ENCODE results near the gene PPP6C. TPM values are rescaled to one million over a fixed set of nuclear protein-coding genes. Genes with fewer than 3 reads are reported as not detected.
"Not testable (repeated sequence)": the region's sequence is repeated elsewhere in the genome, so short reads cannot be mapped to it uniquely, and the experiment has no call there.

PPP6C gene
- polyA plus RNA-seq, 2 donors, result 17.2 to 22.7 TPM

DNA sequence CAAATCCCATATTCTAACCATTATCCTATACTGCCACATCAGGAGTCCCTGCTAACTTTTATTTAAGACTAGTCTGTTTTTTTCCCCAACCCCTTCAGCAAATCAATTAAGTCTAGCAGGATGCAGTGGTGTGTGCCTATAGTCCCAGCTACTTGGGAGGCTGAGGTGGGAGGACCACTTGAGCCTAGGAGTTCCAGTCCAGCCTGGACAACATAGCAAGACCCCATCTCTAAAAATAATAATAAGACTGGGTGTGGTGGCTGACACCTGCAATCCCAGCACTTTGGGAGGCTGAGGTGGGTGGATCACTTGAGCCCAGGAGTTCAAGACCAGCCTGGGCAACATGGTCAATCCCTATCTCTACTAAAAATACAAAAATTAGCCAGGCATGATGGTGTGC, 35.3 kb upstream of the PPP6C start:
- not testable (repeated sequence) for H3K27me3 ChIP-seq (ENCODE audit: control insufficient read depth in 1 of 2, insufficient read depth in 2 of 2, low read length in 2 of 2); H3K4me1 ChIP-seq (ENCODE audit: control insufficient read depth in 2 of 2, insufficient read depth in 2 of 2, low read length in 1 of 2); H3K27ac ChIP-seq (ENCODE audit: low read depth in 2 of 2, low read length in 1 of 2); H3K4me3 ChIP-seq (ENCODE audit: low read depth in 1 of 2, low read length in 2 of 2); H3K9me3 ChIP-seq (ENCODE audit: control insufficient read depth in 2 of 2, insufficient read depth in 1 of 2, low read depth in 1 of 2, low read length in 1 of 2); H3K36me3 ChIP-seq (ENCODE audit: control insufficient read depth in 2 of 2, insufficient read depth in 2 of 2, low read length in 1 of 2)

DNA sequence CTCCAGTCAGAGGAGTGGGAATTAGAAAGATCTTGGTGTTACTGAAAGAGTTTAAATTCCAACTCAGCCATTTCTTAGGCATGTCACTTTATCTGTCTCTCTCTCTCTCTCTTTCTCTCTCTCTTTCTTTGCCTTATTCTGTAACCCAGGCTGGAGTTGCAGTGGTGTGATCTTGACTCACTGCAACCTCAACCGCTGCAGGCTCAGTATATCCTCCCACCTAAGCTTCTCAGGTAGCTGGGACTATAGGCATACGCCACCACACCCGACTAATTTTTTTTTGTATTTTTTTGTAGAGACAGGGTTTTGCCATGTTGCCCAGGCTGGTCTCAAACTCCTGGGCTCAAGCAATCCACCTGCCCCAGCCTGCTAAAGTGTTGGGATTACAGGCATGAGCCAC, 29.0 kb upstream of the PPP6C start:
- H3K4me1 ChIP-seq (ENCODE audit: control insufficient read depth in 2 of 2, insufficient read depth in 2 of 2, low read length in 1 of 2), result no peaks in the 10 kb centered on the region
- WGBS, 2 donors, result 88 to 90% methylated on average over 3 of the region's 3 CpGs
- no peaks in the 10 kb centered on the region for H3K27me3 ChIP-seq (ENCODE audit: control insufficient read depth in 1 of 2, insufficient read depth in 2 of 2, low read length in 2 of 2)
- no peak overlapping the region for H3K27ac ChIP-seq (ENCODE audit: low read depth in 2 of 2, low read length in 1 of 2)
- no peaks in the 10 kb centered on the region for H3K9me3 ChIP-seq (ENCODE audit: control insufficient read depth in 2 of 2, insufficient read depth in 1 of 2, low read depth in 1 of 2, low read length in 1 of 2)
- no peak overlapping the region for H3K4me3 ChIP-seq (ENCODE audit: low read depth in 1 of 2, low read length in 2 of 2)
- peaks cover 0 to 2% of the 10 kb centered on the region in 2 donors for H3K36me3 ChIP-seq (ENCODE audit: control insufficient read depth in 2 of 2, insufficient read depth in 2 of 2, low read length in 1 of 2)

- H3K4me3 ChIP-seq (ENCODE audit: low read depth in 1 of 2, low read length in 2 of 2), result no peak overlapping the region
- H3K4me1 ChIP-seq (ENCODE audit: control insufficient read depth in 2 of 2, insufficient read depth in 2 of 2, low read length in 1 of 2), result no peaks in the 10 kb centered on the region
- no peak overlapping the region for H3K27ac ChIP-seq (ENCODE audit: low read depth in 2 of 2, low read length in 1 of 2)
- peaks cover 0 to 4% of the 10 kb centered on the region in 2 donors for H3K36me3 ChIP-seq (ENCODE audit: control insufficient read depth in 2 of 2, insufficient read depth in 2 of 2, low read length in 1 of 2)
- 88 to 90% methylated on average over 5 of the region's 5 CpGs for WGBS, 2 donors
- no peaks in the 10 kb centered on the region for H3K9me3 ChIP-seq (ENCODE audit: control insufficient read depth in 2 of 2, insufficient read depth in 1 of 2, low read depth in 1 of 2, low read length in 1 of 2)
- no peaks in the 10 kb centered on the region for H3K27me3 ChIP-seq (ENCODE audit: control insufficient read depth in 1 of 2, insufficient read depth in 2 of 2, low read length in 2 of 2)
Measured at GRCh38 chr9:125214186-125214585, 24.6 kb upstream of the PPP6C start.

DNA sequence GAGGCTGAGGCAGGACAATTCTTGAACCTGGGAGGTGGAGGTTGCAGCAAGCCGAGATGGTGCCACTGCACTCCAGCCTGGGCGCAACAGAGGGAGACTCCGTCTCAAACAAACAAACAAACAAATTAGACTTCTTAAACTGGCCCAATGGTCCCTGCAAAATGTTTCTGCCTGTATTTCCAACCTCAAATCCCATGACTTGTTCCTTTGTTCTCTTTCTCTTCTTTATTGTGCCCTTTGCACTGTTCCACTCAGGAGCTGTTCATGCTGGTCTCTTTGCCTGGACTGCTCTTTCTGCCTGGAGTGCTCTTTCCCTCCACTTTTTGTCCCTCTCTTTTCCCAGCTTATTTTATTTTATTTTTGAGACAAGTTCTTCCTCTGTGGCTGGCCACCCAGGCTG, 14.9 kb upstream of the PPP6C start:
- Histone ChIP-seq H3K9me3 (ENCODE audit: control insufficient read depth in 2 of 2, insufficient read depth in 1 of 2, low read depth in 1 of 2, low read length in 1 of 2) (no peaks in the 10 kb centered on the region), H3K4me1 (ENCODE audit: control insufficient read depth in 2 of 2, insufficient read depth in 2 of 2, low read length in 1 of 2) (no peaks in the 10 kb centered on the region), H3K4me3 (ENCODE audit: low read depth in 1 of 2, low read length in 2 of 2) (no peak overlapping the region), H3K27ac (ENCODE audit: low read depth in 2 of 2, low read length in 1 of 2) (no peak overlapping the region), H3K27me3 (ENCODE audit: control insufficient read depth in 1 of 2, insufficient read depth in 2 of 2, low read length in 2 of 2) (no peaks in the 10 kb centered on the region), H3K36me3 (ENCODE audit: control insufficient read depth in 2 of 2, insufficient read depth in 2 of 2, low read length in 1 of 2) (peaks cover under 1 to 3% of the 10 kb centered on the region in 2 donors)
- WGBS, 2 donors, result 92 to 97% methylated on average over 3 of the region's 3 CpGs

- Histone ChIP-seq H3K4me3 (ENCODE audit: low read depth in 1 of 2, low read length in 2 of 2) (no peak overlapping the region), H3K36me3 (ENCODE audit: control insufficient read depth in 2 of 2, insufficient read depth in 2 of 2, low read length in 1 of 2) (peaks cover 0 to 3% of the 10 kb centered on the region in 2 donors), H3K4me1 (ENCODE audit: control insufficient read depth in 2 of 2, insufficient read depth in 2 of 2, low read length in 1 of 2) (no peaks in the 10 kb centered on the region), H3K27ac (ENCODE audit: low read depth in 2 of 2, low read length in 1 of 2) (no peak overlapping the region), H3K27me3 (ENCODE audit: control insufficient read depth in 1 of 2, insufficient read depth in 2 of 2, low read length in 2 of 2) (no peaks in the 10 kb centered on the region), H3K9me3 (ENCODE audit: control insufficient read depth in 2 of 2, insufficient read depth in 1 of 2, low read depth in 1 of 2, low read length in 1 of 2) (no peaks in the 10 kb centered on the region)
- 84% methylated on average over 1 of the region's 1 CpG for WGBS, 2 donors
Measured at GRCh38 chr9:125202846-125203618, 13.4 kb upstream of the PPP6C start.

- Histone ChIP-seq H3K4me3 (ENCODE audit: low read depth in 1 of 2, low read length in 2 of 2) (peak within 1 kb of the TSS; percentile 64 to 90), H3K27me3 (ENCODE audit: control insufficient read depth in 1 of 2, insufficient read depth in 2 of 2, low read length in 2 of 2) (no peaks in the 10 kb centered on the region), H3K9me3 (ENCODE audit: control insufficient read depth in 2 of 2, insufficient read depth in 1 of 2, low read depth in 1 of 2, low read length in 1 of 2) (no peaks in the 10 kb centered on the region), H3K27ac (ENCODE audit: low read depth in 2 of 2, low read length in 1 of 2) (peak within 1 kb of the TSS; percentile 94 to 95), H3K36me3 (ENCODE audit: control insufficient read depth in 2 of 2, insufficient read depth in 2 of 2, low read length in 1 of 2) (no peaks in the 10 kb centered on the region), H3K4me1 (ENCODE audit: control insufficient read depth in 2 of 2, insufficient read depth in 2 of 2, low read length in 1 of 2) (no peaks in the 10 kb centered on the region)
- WGBS, 2 donors, result 0 to 1% methylated on average over 43 to 51 of the region's 51 CpGs
Measured at GRCh38 chr9:125200216-125201047, 10.8 kb upstream of the PPP6C start, which contains the start of gene RABEPK. RABEPK (plus strand) TSS chr9:125200542; CDS start chr9:125203014, 2,472 bp downstream.

- not testable (repeated sequence) for H3K27ac ChIP-seq (ENCODE audit: low read depth in 2 of 2, low read length in 1 of 2)
Measured at GRCh38 chr9:125195591-125195990, 6.0 kb upstream of the PPP6C start.

GRCh38 chr9:125194466-125194865, 4.9 kb upstream of the PPP6C start:
- H3K4me1 ChIP-seq (ENCODE audit: control insufficient read depth in 2 of 2, insufficient read depth in 2 of 2, low read length in 1 of 2); H3K27me3 ChIP-seq (ENCODE audit: control insufficient read depth in 1 of 2, insufficient read depth in 2 of 2, low read length in 2 of 2); H3K9me3 ChIP-seq (ENCODE audit: control insufficient read depth in 2 of 2, insufficient read depth in 1 of 2, low read depth in 1 of 2, low read length in 1 of 2); H3K27ac ChIP-seq (ENCODE audit: low read depth in 2 of 2, low read length in 1 of 2); H3K36me3 ChIP-seq (ENCODE audit: control insufficient read depth in 2 of 2, insufficient read depth in 2 of 2, low read length in 1 of 2); H3K4me3 ChIP-seq (ENCODE audit: low read depth in 1 of 2, low read length in 2 of 2): not testable (repeated sequence)
- WGBS, 2 donors, result 91 to 94% methylated on average over 5 of the region's 5 CpGs

More at GRCh38 chr9:125195591-125195990, 6.0 kb upstream of the PPP6C start:
- H3K9me3 ChIP-seq (ENCODE audit: control insufficient read depth in 2 of 2, insufficient read depth in 1 of 2, low read depth in 1 of 2, low read length in 1 of 2); H3K36me3 ChIP-seq (ENCODE audit: control insufficient read depth in 2 of 2, insufficient read depth in 2 of 2, low read length in 1 of 2); H3K27me3 ChIP-seq (ENCODE audit: control insufficient read depth in 1 of 2, insufficient read depth in 2 of 2, low read length in 2 of 2); H3K4me3 ChIP-seq (ENCODE audit: low read depth in 1 of 2, low read length in 2 of 2); H3K4me1 ChIP-seq (ENCODE audit: control insufficient read depth in 2 of 2, insufficient read depth in 2 of 2, low read length in 1 of 2): not testable (repeated sequence)
- 67% methylated on average over 1 of the region's 1 CpG; no CpG with 5 or more reads in 1 of the 2 donors for WGBS, 2 donors

- H3K9me3 ChIP-seq (ENCODE audit: control insufficient read depth in 2 of 2, insufficient read depth in 1 of 2, low read depth in 1 of 2, low read length in 1 of 2), result no peaks in the 10 kb centered on the region
- peaks cover 0 to 9% of the 10 kb centered on the region in 2 donors for H3K4me1 ChIP-seq (ENCODE audit: control insufficient read depth in 2 of 2, insufficient read depth in 2 of 2, low read length in 1 of 2)
- H3K36me3 ChIP-seq (ENCODE audit: control insufficient read depth in 2 of 2, insufficient read depth in 2 of 2, low read length in 1 of 2), result no peaks in the 10 kb centered on the region
- H3K4me3 ChIP-seq (ENCODE audit: low read depth in 1 of 2, low read length in 2 of 2), result peak overlapping the region; percentile 96 to 100
- H3K27ac ChIP-seq (ENCODE audit: low read depth in 2 of 2, low read length in 1 of 2), result peak overlapping the region; percentile 95 to 98
- WGBS, 2 donors, result 48 to 51% methylated on average over 14 of the region's 14 CpGs
- no peaks in the 10 kb centered on the region for H3K27me3 ChIP-seq (ENCODE audit: control insufficient read depth in 1 of 2, insufficient read depth in 2 of 2, low read length in 2 of 2)
Measured at GRCh38 chr9:125190361-125190801, 778 bp upstream of the PPP6C start.
